Ascending aorta (tissue), 2 donors: ENCODE measurements around the gene MNAT1. TPM values are rescaled to one million over a fixed set of nuclear protein-coding genes. Genes with fewer than 3 reads are reported as not detected.

ENCODE experiments used
- DNase-seq, 2 donors: peaks; one replicate each; pipeline ENCODE4 v3.0.0-alpha.2; 2019; ENCODE audit warnings: low spot score in 2 of 2
- H3K27ac ChIP-seq, 2 donors: fragments of 200-600 bp; sonication (generic); one replicate each; pipeline ENCODE4 v1.5.1; 2016 to 2017; ENCODE audit warnings: mild to moderate bottlenecking in 1 of 2
- H3K27me3 ChIP-seq: fragments of 200-600 bp; sonication (generic); one replicate; pipeline ENCODE4 v1.5.1; 2017
- H3K36me3 ChIP-seq, 2 donors: fragments of 200-600 bp; sonication (generic); one replicate each; pipeline ENCODE4 v1.5.1; 2016
- H3K4me1 ChIP-seq, 2 donors: fragments of 200-600 bp; sonication (generic); one replicate each; pipeline ENCODE4 v1.5.1; 2016 to 2017; ENCODE audit warnings: mild to moderate bottlenecking in 1 of 2
- H3K4me3 ChIP-seq, 2 donors: fragments of 200-600 bp; sonication (generic); one replicate each; pipeline ENCODE4 v1.5.1; 2016 to 2017; ENCODE audit warnings: mild to moderate bottlenecking in 1 of 2
- H3K9me3 ChIP-seq, 2 donors: fragments of 200-600 bp; sonication (generic); one replicate each; pipeline ENCODE4 v1.5.1; 2016
- CTCF ChIP-seq, 3 experiments: fragments of 200-600 bp in 2 of 3; fragments of 450-650 bp in 1 of 3; sonication (generic) in 2 of 3; IDR thresholded peaks; one replicate each; pipeline ENCODE4 v1.5.1; 2016 to 2019; ENCODE audit warnings: antibody characterized with exemption in 3 of 3, mild to moderate bottlenecking in 1 of 3, moderate library complexity in 1 of 3
- intact Hi-C: fragments of 100-400 bp; cut with DNase I; formaldehyde crosslinking; loops from one replicate; pipeline ENCODE4 v1.15.1; 2023
- total RNA-seq: library from RNA; depleted of rRNA; stranded (reverse); fragments of >200 nt; gene quantifications from one replicate; pipeline ENCODE4 v1.1.0, GENCODE V29; 2016

The MNAT1 gene
- total RNA-seq, 1 donor from 2014 or later: 37.5 TPM

DNA sequence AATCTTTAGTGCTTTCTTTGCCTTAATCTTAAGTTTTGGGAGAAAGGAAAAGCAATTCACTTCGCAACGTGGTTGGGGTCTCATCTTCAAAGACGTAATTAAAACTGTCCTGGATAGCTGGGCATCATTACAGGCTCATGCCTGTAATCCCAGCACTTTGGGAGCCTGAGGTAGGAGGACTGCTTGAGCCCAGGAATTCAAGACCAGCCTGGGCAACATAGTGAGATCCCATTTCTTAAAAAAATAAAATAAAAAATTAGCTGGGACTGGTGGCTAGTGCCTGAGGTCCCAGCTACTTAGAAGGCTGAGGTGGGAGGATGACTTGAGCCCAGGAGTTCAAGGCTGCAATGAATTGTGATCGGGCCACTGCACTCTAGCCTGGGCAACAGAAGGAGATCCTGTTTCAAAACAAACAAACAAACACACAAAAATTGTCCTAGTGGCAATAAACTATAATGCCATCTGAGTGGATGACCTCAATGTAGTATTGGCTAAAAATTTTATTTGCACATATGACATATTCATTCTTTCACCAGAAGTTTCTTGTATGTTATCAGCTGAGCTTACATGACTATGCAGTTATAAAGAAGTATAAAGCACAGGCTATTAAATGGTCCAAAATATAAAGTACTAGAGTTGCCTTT is 1.6 kb upstream of the MNAT1 start:
- no peak for DNase-seq
- H3K27ac ChIP-seq: no peak overlapping the region
- peaks cover 0 to 12% of the 10 kb centered on the region in 2 donors for H3K4me1 ChIP-seq
- no peaks in the 10 kb centered on the region for H3K36me3 ChIP-seq
- no peaks in the 10 kb centered on the region for H3K27me3 ChIP-seq
- no peak overlapping the region for H3K4me3 ChIP-seq
- no peak for TF ChIP-seq CTCF (IDR thresholded peaks at IDR 0.05)
- intact Hi-C loops: loop anchor here (10.0 kb wide), 1 partner anchor 462 kb away; no protein-coding TSS in a partner anchor
- no peaks in the 10 kb centered on the region for H3K9me3 ChIP-seq

DNA sequence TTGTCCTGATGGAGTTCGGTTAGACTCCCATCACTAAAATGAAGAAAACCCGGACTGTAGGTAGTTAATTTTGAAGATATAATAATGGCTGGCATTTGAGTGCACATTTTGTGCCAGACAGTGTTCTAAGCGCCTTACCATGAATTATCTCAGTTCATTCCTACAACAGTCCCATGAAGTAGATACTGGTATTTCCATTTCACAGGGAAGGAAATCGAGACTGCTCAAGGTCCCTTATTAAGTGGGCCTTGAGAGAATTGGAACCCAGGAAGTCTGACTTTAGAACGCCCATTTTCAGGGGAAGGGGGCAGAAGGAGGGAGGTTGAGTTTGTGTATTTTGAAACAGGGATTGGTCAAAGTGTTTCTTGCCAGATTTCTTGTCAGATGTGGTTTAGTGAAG is 855 bp downstream of the MNAT1 start:
- Histone ChIP-seq H3K4me1 (peaks cover 0 to 12% of the 10 kb centered on the region in 2 donors), H3K27me3 (no peaks in the 10 kb centered on the region), H3K4me3 (peak overlapping the region; percentile 67 to 98), H3K9me3 (no peaks in the 10 kb centered on the region), H3K27ac (peak overlapping the region; percentile 7 to 88), H3K36me3 (no peaks in the 10 kb centered on the region)
- TF ChIP-seq CTCF (IDR thresholded peaks at IDR 0.05): no peak
- DNase-seq: no peak
- intact Hi-C loops: loop anchor here (10.0 kb wide), 1 partner anchor 459 kb away; no protein-coding TSS in a partner anchor

- DNase-seq: no peak
- H3K9me3 ChIP-seq: no peaks in the 10 kb centered on the region
- H3K4me1 ChIP-seq: peaks cover 0 to 12% of the 10 kb centered on the region in 2 donors
- no peaks in the 10 kb centered on the region for H3K27me3 ChIP-seq
- peak overlapping the region in 1 of 2 donors; percentile 98 for H3K4me3 ChIP-seq
- no peaks in the 10 kb centered on the region for H3K36me3 ChIP-seq
- intact Hi-C loops: loop anchor here (10.0 kb wide), 1 partner anchor 458 kb away; no protein-coding TSS in a partner anchor
- H3K27ac ChIP-seq: no peak overlapping the region
- TF ChIP-seq CTCF (IDR thresholded peaks at IDR 0.05): no peak
Observed at GRCh38 chr14:60736494-60736893, 1.9 kb downstream of the MNAT1 start.

DNA sequence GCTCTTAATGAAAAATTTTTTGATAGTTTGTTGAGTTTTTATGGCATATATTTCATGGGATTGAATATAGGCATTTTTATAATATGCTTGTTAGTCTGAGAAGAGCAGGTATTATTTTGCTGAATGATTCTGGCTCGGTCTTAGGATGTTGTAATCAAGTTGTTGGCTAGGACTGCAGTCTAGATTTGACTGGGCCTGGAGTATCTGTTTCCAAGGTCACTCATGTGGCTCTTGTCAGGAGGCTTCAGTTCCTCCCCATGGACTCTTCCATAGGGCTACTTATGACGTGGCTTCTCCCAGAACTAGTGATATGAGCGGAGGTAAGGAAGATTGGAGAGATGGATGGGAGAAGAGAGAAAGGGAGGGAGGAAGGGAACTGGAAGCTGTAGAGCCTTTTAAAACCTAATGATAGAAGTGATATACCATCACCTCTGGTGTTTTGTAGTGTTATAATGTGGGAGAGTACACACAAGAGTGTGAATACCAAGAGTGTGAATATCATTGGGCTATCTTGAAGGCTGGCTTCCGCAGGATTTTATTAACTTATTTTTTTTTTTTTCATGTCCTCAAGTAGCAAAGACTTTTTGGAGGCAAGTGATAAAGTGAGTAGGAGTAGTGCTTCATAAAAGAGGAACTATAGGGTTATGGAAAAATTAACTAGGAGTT is 4.4 kb downstream of the MNAT1 start:
- no peak for TF ChIP-seq CTCF (IDR thresholded peaks at IDR 0.05)
- Histone ChIP-seq H3K27ac (no peak overlapping the region), H3K9me3 (peaks cover 0 to 6% of the 10 kb centered on the region in 2 donors), H3K27me3 (no peaks in the 10 kb centered on the region), H3K4me1 (peaks cover 0 to 12% of the 10 kb centered on the region in 2 donors), H3K4me3 (no peak overlapping the region), H3K36me3 (no peaks in the 10 kb centered on the region)
- DNase-seq: no peak
- intact Hi-C loops: loop anchor here (10.0 kb wide), 1 partner anchor 456 kb away; no protein-coding TSS in a partner anchor

DNA sequence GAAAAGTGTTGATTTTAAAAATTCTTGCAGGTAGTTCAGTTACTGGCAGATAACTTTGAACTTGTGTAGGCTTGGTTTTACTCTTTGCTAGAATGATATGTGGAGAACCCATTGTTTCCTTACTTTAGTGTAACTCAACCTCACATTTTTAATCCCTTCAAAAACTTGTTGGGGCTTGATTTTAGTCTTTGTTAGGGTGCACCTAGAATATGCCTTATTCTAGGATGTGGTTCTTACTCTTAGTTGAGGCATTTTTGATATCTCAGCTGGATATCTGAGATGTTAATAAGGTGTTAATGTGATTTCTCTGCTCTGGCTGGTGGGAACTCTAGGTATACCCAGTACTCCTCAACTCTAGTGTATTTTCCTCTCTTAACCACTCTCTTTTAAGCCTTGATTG is 10.0 kb downstream of the MNAT1 start:
- no peak for DNase-seq
- H3K36me3 ChIP-seq: no peaks in the 10 kb centered on the region
- H3K9me3 ChIP-seq: peaks cover 0 to 6% of the 10 kb centered on the region in 2 donors
- no peak overlapping the region for H3K27ac ChIP-seq
- H3K4me3 ChIP-seq: no peak overlapping the region
- TF ChIP-seq CTCF (IDR thresholded peaks at IDR 0.05): no peak
- H3K4me1 ChIP-seq: no peaks in the 10 kb centered on the region
- H3K27me3 ChIP-seq: no peaks in the 10 kb centered on the region
- intact Hi-C loops: no loop called here
